ENCODE results near the gene CDH23.

GRCh38 chr10:71693377-71693776 is 296.7 kb downstream of the CDH23 start:
- TF ChIP-seq CTCF (conservative IDR thresholded peaks at IDR 0.05; ENCODE audit: low read depth, low read length) (no peak), EZH2 (IDR thresholded peaks at IDR 0.05; ENCODE audit: low read length, unreplicated experiment) (no peak)
